A549 treated with Hydrocortisone at 1 μM for 4 hours (cell line): ENCODE data around the gene ATP11C. TPM values are rescaled to one million over a fixed set of nuclear protein-coding genes. Genes with fewer than 3 reads are reported as not detected.

Source experiments
- total RNA-seq: library from RNA; stranded (reverse); fragments of 200-300 nt; extraction: Qiagen RNA extraction; gene quantifications from 5 replicates; pipeline ENCODE4 v1.2.3, GENCODE V29; 2022

The ATP11C gene
- 8.1 to 16.8 TPM (median 11.4 TPM) in 5 replicates for total RNA-seq

GRCh38 chrX:139932901-139933796, at the start of gene ATP11C:
TSS of gene ATP11C (minus strand) at chrX:139933053. CDS start at chrX:139932042, 1,011 bp downstream.

GRCh38 chrX:139965421-139965820, 32.6 kb upstream of the ATP11C start, which contains the start of gene CXorf66:
TSS of gene CXorf66 (minus strand) at chrX:139965521. CDS start at chrX:139965496, 25 bp downstream.

GRCh38 chrX:139708067-139708466, 224.8 kb downstream of the ATP11C start, which contains the start of gene MCF2:
TSS of gene MCF2 (minus strand) at chrX:139708167. CDS start at chrX:139651744, 56,423 bp downstream.

Other genes starting within 250 kb of the ATP11C start
- 0.03 to 0.12 TPM (median 0.07 TPM) in 4 of 5 replicates, not detected in the other for gene MCF2, start 224.9 kb downstream of the ATP11C start, total RNA-seq
- gene CXorf66, start 32.5 kb upstream of the ATP11C start, total RNA-seq = not detected in 5 replicates